Measurements from ENCODE around the gene PYURF. TPM values are rescaled to one million over a fixed set of nuclear protein-coding genes. Genes with fewer than 3 reads are reported as not detected.
"Not testable (repeated sequence)": the region's sequence is repeated elsewhere in the genome, so short reads cannot be mapped to it uniquely, and the experiment has no call there.

The PYURF gene
- 119 and 121 TPM in 2 replicates for total RNA-seq (2014; rRNA removed; shearing (Covaris generic))

GRCh38 chr4:88523325-88524129 is at the start of gene PYURF:
Gene PYURF, minus strand, starts transcription at chr4:88523776. Its CDS starts 76 bp downstream, at chr4:88523700.
- Histone ChIP-seq H3K27me3 (replicated peaks) (no peaks in the 10 kb centered on the region), H3K36me3 (peaks cover 32% of the 10 kb centered on the region), H3K4me3 (peak within 1 kb of the TSS; percentile 84), H3K9me3 (replicated peaks) (no peaks in the 10 kb centered on the region), H3K4me1 (replicated peaks) (peaks cover 21% of the 10 kb centered on the region), H3K27ac (peak within 1 kb of the TSS; percentile 85)
- peak; percentile 91 to 97 for DNase-seq (ENCODE audit: low read depth in 1 of 2, low spot score in 2 of 2)

GRCh38 chr4:88570001-88570400 is 46.4 kb upstream of the PYURF start:
- Histone ChIP-seq H3K36me3 (no peaks in the 10 kb centered on the region), H3K27me3 (replicated peaks) (no peaks in the 10 kb centered on the region), H3K4me3 (no peak overlapping the region), H3K9me3 (replicated peaks) (no peaks in the 10 kb centered on the region), H3K27ac (no peak overlapping the region), H3K4me1 (replicated peaks) (peaks cover 3% of the 10 kb centered on the region; the same call in 1 of the 2 replicates)
- DNase-seq (ENCODE audit: low read depth in 1 of 2, low spot score in 2 of 2), result no peak

GRCh38 chr4:88567591-88567990 is 44.0 kb upstream of the PYURF start:
- Histone ChIP-seq H3K27ac (no peak overlapping the region), H3K4me3 (no peak overlapping the region), H3K4me1 (replicated peaks) (peaks cover 3% of the 10 kb centered on the region; the same call in 1 of the 2 replicates), H3K36me3 (no peaks in the 10 kb centered on the region), H3K27me3 (replicated peaks) (no peaks in the 10 kb centered on the region), H3K9me3 (replicated peaks) (no peaks in the 10 kb centered on the region)
- DNase-seq (ENCODE audit: low read depth in 1 of 2, low spot score in 2 of 2), result no peak

GRCh38 chr4:88549815-88550214 is 26.2 kb upstream of the PYURF start:
- H3K36me3 ChIP-seq, result no peaks in the 10 kb centered on the region
- no peak overlapping the region for H3K27ac ChIP-seq
- DNase-seq (ENCODE audit: low read depth in 1 of 2, low spot score in 2 of 2), result no peak
- no peaks in the 10 kb centered on the region for H3K9me3 ChIP-seq (replicated peaks)
- no peak overlapping the region for H3K4me3 ChIP-seq
- H3K27me3 ChIP-seq (replicated peaks), result no peaks in the 10 kb centered on the region
- no peaks in the 10 kb centered on the region for H3K4me1 ChIP-seq (replicated peaks)

- H3K36me3 ChIP-seq; H3K9me3 ChIP-seq (replicated peaks); H3K27me3 ChIP-seq (replicated peaks); H3K4me3 ChIP-seq; H3K27ac ChIP-seq: not testable (repeated sequence)
- peaks cover 20% of the 10 kb centered on the region for H3K4me1 ChIP-seq (replicated peaks)
- peak in 1 of 2 experiments; percentile 71 for DNase-seq (ENCODE audit: low read depth in 1 of 2, low spot score in 2 of 2)
Observed at GRCh38 chr4:88539322-88540068, 15.9 kb upstream of the PYURF start.

- Histone ChIP-seq H3K4me1 (replicated peaks) (peaks cover 36% of the 10 kb centered on the region), H3K36me3 (no peaks in the 10 kb centered on the region), H3K4me3 (no peak overlapping the region), H3K27ac (no peak overlapping the region), H3K9me3 (replicated peaks) (no peaks in the 10 kb centered on the region), H3K27me3 (replicated peaks) (no peaks in the 10 kb centered on the region)
- no peak for DNase-seq (ENCODE audit: low read depth in 1 of 2, low spot score in 2 of 2)
Observed at GRCh38 chr4:88537709-88538108, 14.1 kb upstream of the PYURF start.

GRCh38 chr4:88535090-88535755 is 11.6 kb upstream of the PYURF start:
- H3K27ac ChIP-seq, result peak overlapping the region; percentile 90
- H3K4me3 ChIP-seq, result no peak overlapping the region
- no peaks in the 10 kb centered on the region for H3K27me3 ChIP-seq (replicated peaks)
- DNase-seq (ENCODE audit: low read depth in 1 of 2, low spot score in 2 of 2), result no peak
- peaks cover 36% of the 10 kb centered on the region for H3K4me1 ChIP-seq (replicated peaks)
- no peaks in the 10 kb centered on the region for H3K9me3 ChIP-seq (replicated peaks)
- no peaks in the 10 kb centered on the region for H3K36me3 ChIP-seq

GRCh38 chr4:88533937-88534750 is 10.6 kb upstream of the PYURF start:
- DNase-seq (ENCODE audit: low read depth in 1 of 2, low spot score in 2 of 2), result peak; percentile 52 to 75
- Histone ChIP-seq H3K27ac (peak overlapping the region; percentile 90), H3K4me1 (replicated peaks) (peaks cover 33% of the 10 kb centered on the region), H3K36me3 (no peaks in the 10 kb centered on the region), H3K9me3 (replicated peaks) (no peaks in the 10 kb centered on the region), H3K27me3 (replicated peaks) (no peaks in the 10 kb centered on the region), H3K4me3 (no peak overlapping the region)

GRCh38 chr4:88533088-88533790 is 9.7 kb upstream of the PYURF start:
- no peaks in the 10 kb centered on the region for H3K27me3 ChIP-seq (replicated peaks)
- peak in 1 of 2 experiments; percentile 34 for DNase-seq (ENCODE audit: low read depth in 1 of 2, low spot score in 2 of 2)
- H3K9me3 ChIP-seq (replicated peaks), result no peaks in the 10 kb centered on the region
- H3K4me1 ChIP-seq (replicated peaks), result peaks cover 32% of the 10 kb centered on the region
- H3K36me3 ChIP-seq, result no peaks in the 10 kb centered on the region
- peak overlapping the region; percentile 25 for H3K4me3 ChIP-seq
- peak overlapping the region; percentile 90 for H3K27ac ChIP-seq

GRCh38 chr4:88531549-88531948 is 8.0 kb upstream of the PYURF start:
- Histone ChIP-seq H3K27me3 (replicated peaks) (no peaks in the 10 kb centered on the region), H3K27ac (no peak overlapping the region), H3K9me3 (replicated peaks) (no peaks in the 10 kb centered on the region), H3K4me1 (replicated peaks) (peaks cover 37% of the 10 kb centered on the region), H3K4me3 (peak overlapping the region; percentile 25), H3K36me3 (no peaks in the 10 kb centered on the region)
- DNase-seq (ENCODE audit: low read depth in 1 of 2, low spot score in 2 of 2), result no peak

GRCh38 chr4:88528861-88529260 is 5.3 kb upstream of the PYURF start:
- no peaks in the 10 kb centered on the region for H3K36me3 ChIP-seq
- no peak overlapping the region for H3K4me3 ChIP-seq
- H3K4me1 ChIP-seq (replicated peaks), result peaks cover 25% of the 10 kb centered on the region
- H3K27me3 ChIP-seq (replicated peaks), result no peaks in the 10 kb centered on the region
- H3K9me3 ChIP-seq (replicated peaks), result no peaks in the 10 kb centered on the region
- no peak for DNase-seq (ENCODE audit: low read depth in 1 of 2, low spot score in 2 of 2)
- H3K27ac ChIP-seq, result no peak overlapping the region

GRCh38 chr4:88527787-88528186 is 4.2 kb upstream of the PYURF start:
- Histone ChIP-seq H3K4me3 (no peak overlapping the region), H3K27ac (no peak overlapping the region)

More at GRCh38 chr4:88527787-88528186, 4.2 kb upstream of the PYURF start:
- Histone ChIP-seq H3K4me1 (replicated peaks) (peaks cover 16% of the 10 kb centered on the region), H3K9me3 (replicated peaks) (no peaks in the 10 kb centered on the region), H3K36me3 (peaks cover 5% of the 10 kb centered on the region; the same call in 1 of the 2 replicates), H3K27me3 (replicated peaks) (no peaks in the 10 kb centered on the region)
- no peak for DNase-seq (ENCODE audit: low read depth in 1 of 2, low spot score in 2 of 2)
